Measurements from ENCODE around the gene UNC13A. TPM values are rescaled to one million over a fixed set of nuclear protein-coding genes. Genes with fewer than 3 reads are reported as not detected.

Gene UNC13A
- total RNA-seq, 1 experiment from 2014 or later: 29.0 TPM

DNA sequence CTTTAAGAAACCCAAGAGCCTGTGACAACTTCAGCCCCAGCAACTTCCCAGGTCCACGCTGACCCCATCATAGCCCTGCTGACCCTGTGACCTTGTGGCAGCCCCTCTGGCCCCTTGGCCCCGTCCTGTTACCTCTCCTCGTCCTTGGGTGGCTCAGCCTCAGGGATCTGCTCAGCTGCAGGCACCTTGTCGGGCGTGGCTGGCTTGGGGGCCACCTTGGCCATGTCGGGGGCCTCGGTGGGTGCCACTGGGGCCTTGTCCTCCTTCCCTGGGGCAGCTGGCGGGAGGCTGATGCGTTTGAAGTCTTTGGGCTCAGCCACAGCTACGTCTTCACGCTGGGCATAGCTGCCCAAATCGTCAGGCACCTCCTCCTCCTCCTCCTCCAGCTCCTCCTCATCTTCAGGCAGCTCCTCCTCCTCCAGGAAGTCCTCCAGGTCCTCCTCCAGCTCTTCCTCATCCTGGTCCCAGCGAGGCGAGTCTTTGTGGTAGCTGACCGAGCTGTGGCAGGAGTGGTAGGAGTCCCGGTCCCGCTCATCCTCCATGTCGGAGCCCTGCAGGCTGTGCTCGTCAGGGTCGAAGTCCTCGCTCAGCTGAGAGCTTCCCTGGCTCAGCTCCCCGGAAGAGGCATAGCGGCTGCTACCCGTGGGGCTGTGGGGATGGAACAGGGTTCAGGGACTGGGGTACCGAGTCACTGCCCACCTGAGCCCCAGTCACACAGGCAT, 32.2 kb downstream of the UNC13A start (continued):
- TF ChIP-seq, protein P1, sequence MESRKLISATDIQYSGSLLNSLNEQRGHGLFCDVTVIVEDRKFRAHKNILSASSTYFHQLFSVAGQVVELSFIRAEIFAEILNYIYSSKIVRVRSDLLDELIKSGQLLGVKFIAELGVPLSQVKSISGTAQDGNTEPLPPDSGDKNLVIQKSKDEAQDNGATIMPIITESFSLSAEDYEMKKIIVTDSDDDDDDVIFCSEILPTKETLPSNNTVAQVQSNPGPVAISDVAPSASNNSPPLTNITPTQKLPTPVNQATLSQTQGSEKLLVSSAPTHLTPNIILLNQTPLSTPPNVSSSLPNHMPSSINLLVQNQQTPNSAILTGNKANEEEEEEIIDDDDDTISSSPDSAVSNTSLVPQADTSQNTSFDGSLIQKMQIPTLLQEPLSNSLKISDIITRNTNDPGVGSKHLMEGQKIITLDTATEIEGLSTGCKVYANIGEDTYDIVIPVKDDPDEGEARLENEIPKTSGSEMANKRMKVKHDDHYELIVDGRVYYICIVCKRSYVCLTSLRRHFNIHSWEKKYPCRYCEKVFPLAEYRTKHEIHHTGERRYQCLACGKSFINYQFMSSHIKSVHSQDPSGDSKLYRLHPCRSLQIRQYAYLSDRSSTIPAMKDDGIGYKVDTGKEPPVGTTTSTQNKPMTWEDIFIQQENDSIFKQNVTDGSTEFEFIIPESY (IDR thresholded peaks at IDR 0.05; ENCODE audit: extremely low read depth, insufficient replicate concordance, low read length): no peak
- TF ChIP-seq POLR2AphosphoS5 (IDR thresholded peaks at IDR 0.05; ENCODE audit: low read depth, low read length): no peak
- TF ChIP-seq TCF7L2 (IDR thresholded peaks at IDR 0.05; ENCODE audit: borderline replicate concordance, extremely low read depth, insufficient read depth, insufficient read length): no peak
- no peak for TF ChIP-seq ZFX (IDR thresholded peaks at IDR 0.05)
- TF ChIP-seq JUND (IDR thresholded peaks at IDR 0.05): no peak
- TF ChIP-seq FOSL1 (IDR thresholded peaks at IDR 0.05; ENCODE audit: low read depth): no peak
- no peak for TF ChIP-seq RAD21 (IDR thresholded peaks at IDR 0.05; ENCODE audit: low read depth)
- no peak for TF ChIP-seq SIN3A (IDR thresholded peaks at IDR 0.05; ENCODE audit: low read depth)

DNA sequence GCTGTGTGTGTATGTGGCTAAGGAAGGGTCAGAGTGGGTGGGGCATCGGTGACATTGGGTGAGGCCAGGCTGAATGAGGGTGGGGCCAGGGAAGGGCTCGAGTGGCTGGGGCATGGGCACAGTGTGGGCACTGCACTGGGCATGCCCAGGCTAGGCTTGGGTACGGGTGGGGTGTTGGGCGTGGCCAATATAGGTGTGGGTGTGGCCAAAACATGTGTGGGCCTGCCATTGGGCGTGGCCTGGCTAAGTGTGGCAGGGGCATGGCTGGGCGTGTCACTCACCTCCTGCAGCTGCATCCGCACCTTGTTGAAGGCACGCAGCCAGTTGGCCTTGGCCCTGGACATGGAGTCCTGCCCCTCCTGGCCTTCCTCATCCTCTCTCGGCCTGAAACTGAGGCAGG, 33.2 kb downstream of the UNC13A start:
- POLR2A ChIA-PET: no interaction called here

More for the DNA sequence above, 33.2 kb downstream of the UNC13A start:
- peak; percentile 64 for DNase-seq (ENCODE audit: low read depth, low spot score)
- Histone ChIP-seq H3K9me3 (ENCODE audit: control insufficient read depth in 1 of 2, insufficient read depth in 1 of 2, low read depth in 1 of 2, low read length in 2 of 2) (no peaks in the 10 kb centered on the region), H3K9ac (ENCODE audit: low read length) (no peak overlapping the region), H3K27me3 (ENCODE audit: insufficient read depth, low read length) (no peaks in the 10 kb centered on the region), H3K4me2 (ENCODE audit: low read length) (peak overlapping the region; percentile 56), H3K9me2 (ENCODE audit: insufficient read depth) (no peaks in the 10 kb centered on the region), H3K4me3 (replicated peaks in 1 of 2; ENCODE audit: low read depth in 1 of 2, low read length in 2 of 2) (no peak overlapping the region), H2AFZ (ENCODE audit: low read depth, low read length, poor library complexity, severe bottlenecking) (no peak overlapping the region), H3K27ac (ENCODE audit: low read depth, low read length) (peak overlapping the region; percentile 80), H3K36me3 (ENCODE audit: control insufficient read depth in 1 of 2, insufficient read depth in 2 of 2, low read length in 2 of 2) (peaks cover 0 to 15% of the 10 kb centered on the region in 2 experiments; a peak in 2 of 4 replicates), H3K79me2 (ENCODE audit: insufficient read depth, low read length) (no peaks in the 10 kb centered on the region), H4K20me1 (ENCODE audit: insufficient read depth) (no peaks in the 10 kb centered on the region), H3K4me1 (ENCODE audit: control insufficient read depth in 1 of 2, insufficient read depth in 2 of 2, low read length in 2 of 2) (peaks cover 14 to 20% of the 10 kb centered on the region in 2 experiments)
- ChIA-PET RAD21 (ENCODE audit: low non-redundant PET in 1 of 2, low total read pairs in 2 of 2, uncharacterized antibody in 2 of 2, unreplicated experiment in 2 of 2) (interaction anchor here in 1 of 2 experiments (0.6 kb wide), 2 partner anchors 51 to 133 kb away, joined by 3 to 6 read pairs; no protein-coding TSS in a partner anchor), CTCF (interaction anchor here (1.0 kb wide), 1 partner anchor 49 kb away, joined by 3 read pairs; no protein-coding TSS in a partner anchor)
- no peak for TF ChIP-seq TCF7L2 (IDR thresholded peaks at IDR 0.05; ENCODE audit: borderline replicate concordance, extremely low read depth, insufficient read depth, insufficient read length)
- TF ChIP-seq, protein P2, sequence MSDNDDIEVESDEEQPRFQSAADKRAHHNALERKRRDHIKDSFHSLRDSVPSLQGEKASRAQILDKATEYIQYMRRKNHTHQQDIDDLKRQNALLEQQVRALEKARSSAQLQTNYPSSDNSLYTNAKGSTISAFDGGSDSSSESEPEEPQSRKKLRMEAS (IDR thresholded peaks at IDR 0.05): no peak
- intact Hi-C loops (cut with micrococcal nuclease): no loop called here
- BruUV-seq (replicated peaks): no TSS peak
- ATAC-seq: peak; percentile 99

All from HCT116 (cell line).